SU-DHL-6 (cell line): ENCODE measurements around the gene KNOP1.

Experiments
- H2AFZ ChIP-seq: fragments of 200-600 bp; sonication (generic); 2 replicates; pipeline ENCODE4 v1.6.1; 2014; ENCODE audit warnings: low read depth, mild to moderate bottlenecking, moderate library complexity, mixed read lengths, antibody characterized with exemption, low read length; ENCODE audit not compliant: severe bottlenecking
- H3F3A ChIP-seq: fragments of 200-600 bp; shearing (Covaris generic); 2 replicates; pipeline ENCODE4 v1.6.0; 2016; ENCODE audit warnings: antibody characterized with exemption, mild to moderate bottlenecking; ENCODE audit not compliant: insufficient read depth
- H3K27ac ChIP-seq: fragments of 200-600 bp; sonication (generic); 2 replicates; pipeline ENCODE4 v1.5.1; 2016; ENCODE audit warnings: low read depth, mild to moderate bottlenecking, low read length, moderate library complexity, mixed read lengths
- H3K27me3 ChIP-seq: fragments of 200-600 bp; sonication (generic), shearing (Covaris generic); 2 replicates; pipeline ENCODE4 v1.6.0; 2014; ENCODE audit warnings: mild to moderate bottlenecking, low read length
- H3K36me3 ChIP-seq: fragments of 200-600 bp; sonication (generic); 2 replicates; pipeline ENCODE4 v1.6.1; 2014; ENCODE audit warnings: mild to moderate bottlenecking, low read length, mixed read lengths
- H3K4me2 ChIP-seq: fragments of 300-600, 200-600 bp; shearing (Covaris generic), sonication (generic); 2 replicates; pipeline ENCODE4 v1.6.0; 2014; ENCODE audit warnings: low read length, low read depth, mild to moderate bottlenecking; ENCODE audit not compliant: poor library complexity, severe bottlenecking
- H3K4me3 ChIP-seq: fragments of 200-600 bp; sonication (generic); 2 replicates; pipeline ENCODE4 v1.5.1; 2014; ENCODE audit warnings: antibody characterized with exemption, low read length, mild to moderate bottlenecking, mixed read lengths; ENCODE audit not compliant: insufficient read depth, poor library complexity, severe bottlenecking
- H3K79me2 ChIP-seq: fragments of 200-600 bp; sonication (generic); 2 replicates; pipeline ENCODE4 v1.6.1; 2014; ENCODE audit warnings: mild to moderate bottlenecking, low read length, moderate library complexity; ENCODE audit not compliant: insufficient read depth
- H3K9ac ChIP-seq: fragments of 200-600 bp; sonication (generic); 2 replicates; pipeline ENCODE4 v1.7.0; 2014; ENCODE audit warnings: mild to moderate bottlenecking, low read length
- H3K9me2 ChIP-seq: fragments of 200-600 bp; sonication (generic); replicated peaks from 2 replicates; pipeline ENCODE4 v1.6.1; 2014; ENCODE audit warnings: low read length; ENCODE audit not compliant: insufficient read depth
- H3K9me3 ChIP-seq: fragments of 200-600 bp; sonication (generic); 2 replicates; pipeline ENCODE4 v1.6.1; 2014; ENCODE audit warnings: low read length, mixed read lengths; ENCODE audit not compliant: insufficient read depth
- H4K20me1 ChIP-seq: fragments of 200-600 bp; sonication (generic); 2 replicates; pipeline ENCODE4 v1.6.1; 2014; ENCODE audit warnings: low read depth, mild to moderate bottlenecking, antibody characterized with exemption, low read length, moderate library complexity, mixed read lengths
- CTCF ChIP-seq: fragments of 200-600 bp; sonication (generic); IDR thresholded peaks from one replicate; pipeline ENCODE4 v1.5.1; 2017; ENCODE audit warnings: antibody characterized with exemption, mild to moderate bottlenecking, low read length, moderate library complexity; ENCODE audit not compliant: insufficient read depth, poor library complexity, severe bottlenecking
- EZH2phosphoT487 ChIP-seq: fragments of 200-600 bp; sonication (generic), shearing (Covaris generic); conservative IDR thresholded peaks from 2 replicates; pipeline ENCODE4 v1.6.1; 2018; ENCODE audit warnings: mild to moderate bottlenecking, antibody characterized with exemption, low read length, moderate library complexity, mixed read lengths

The KNOP1 gene

GRCh38 chr16:19717741-19718623 is at the start of gene KNOP1, which contains the start of gene IQCK:
Gene KNOP1 (minus strand): TSS chr16:19718227. CDS start chr16:19715035, 3,192 bp downstream.
Gene IQCK (plus strand): TSS chr16:19718271. CDS start chr16:19718307, 36 bp downstream.
- H3K36me3 ChIP-seq = no peaks in the 10 kb centered on the region
- H2AFZ ChIP-seq = peak within 1 kb of the TSS; percentile 70
- no peaks in the 10 kb centered on the region for H3K9me3 ChIP-seq
- no peaks in the 10 kb centered on the region for H3F3A ChIP-seq
- no peak within 1 kb of the TSS for H3K27ac ChIP-seq
- peaks cover 24% of the 10 kb centered on the region for H3K79me2 ChIP-seq
- H3K4me2 ChIP-seq = peak within 1 kb of the TSS; percentile 66
- peak within 1 kb of the TSS; percentile 97 for H3K4me3 ChIP-seq
- H3K27me3 ChIP-seq = no peaks in the 10 kb centered on the region
- TF ChIP-seq EZH2phosphoT487 (no peak), CTCF (no peak)
- H3K9me2 ChIP-seq = no peaks in the 10 kb centered on the region
- H4K20me1 ChIP-seq = no peaks in the 10 kb centered on the region
- peak within 1 kb of the TSS; percentile 92 for H3K9ac ChIP-seq

GRCh38 chr16:19767497-19767896 is 49.5 kb upstream of the KNOP1 start:
- Histone ChIP-seq H3K4me2 (no peak overlapping the region), H3K4me3 (no peak overlapping the region), H3K36me3 (no peaks in the 10 kb centered on the region), H3K27ac (no peak overlapping the region), H3K9me2 (no peaks in the 10 kb centered on the region), H3K27me3 (no peaks in the 10 kb centered on the region), H3K9me3 (no peaks in the 10 kb centered on the region), H2AFZ (no peak overlapping the region), H3F3A (no peaks in the 10 kb centered on the region), H3K9ac (no peak overlapping the region), H3K79me2 (no peaks in the 10 kb centered on the region), H4K20me1 (no peaks in the 10 kb centered on the region)
- TF ChIP-seq CTCF (no peak), EZH2phosphoT487 (no peak)

- Histone ChIP-seq H3K27ac (no peak overlapping the region), H2AFZ (no peak overlapping the region), H3K4me3 (no peak overlapping the region), H3K79me2 (no peaks in the 10 kb centered on the region), H3K27me3 (no peaks in the 10 kb centered on the region), H3K36me3 (no peaks in the 10 kb centered on the region), H3K4me2 (no peak overlapping the region), H3K9ac (no peak overlapping the region), H3K9me3 (no peaks in the 10 kb centered on the region), H3F3A (no peaks in the 10 kb centered on the region), H3K9me2 (no peaks in the 10 kb centered on the region), H4K20me1 (no peaks in the 10 kb centered on the region)
- TF ChIP-seq CTCF (no peak), EZH2phosphoT487 (no peak)
Measured at GRCh38 chr16:19766988-19767387, 49.0 kb upstream of the KNOP1 start.
